Measurements from ENCODE around the gene TSPAN10.

GRCh38 chr17:81660441-81660840, 23.4 kb downstream of the TSPAN10 start:
- no peak for TF ChIP-seq RNF2 (IDR thresholded peaks at IDR 0.05; ENCODE audit: borderline replicate concordance, low read depth, low read length, missing control alignments, poor library complexity, severe bottlenecking)
- TF ChIP-seq CTCF (IDR thresholded peaks at IDR 0.05; ENCODE audit: control extremely low read depth in 1 of 3, insufficient read depth in 1 of 3, low read depth in 1 of 3, low read length in 3 of 3): no peak
- no peak for TF ChIP-seq POLR2A (IDR thresholded peaks at IDR 0.05; ENCODE audit: control extremely low read depth in 1 of 2, low read depth in 2 of 2, low read length in 2 of 2)
- TF ChIP-seq NRF1 (IDR thresholded peaks at IDR 0.05; ENCODE audit: low read depth, low read length): no peak

All from H1 (cell line).